ENCODE data around the gene DENND1A. TPM values are rescaled to one million over a fixed set of nuclear protein-coding genes. Genes with fewer than 3 reads are reported as not detected.

Gene DENND1A
- total RNA-seq, 4 donors from 2014 or later = 37.1 to 55.3 (median 50.0) TPM

- no peak overlapping the region for H3K27ac ChIP-seq
These were observed 449.8 kb downstream of the DENND1A start for GRCh38 chr9:123480096-123480495.

GRCh38 chr9:123478967-123479602 lies 450.8 kb downstream of the DENND1A start:
- peak in 1 of 3 donors; percentile 75 for DNase-seq
- Histone ChIP-seq H3K27me3 (no peaks in the 10 kb centered on the region), H3K27ac (peak overlapping the region in 2 of 4 donors; percentile 76 to 81), H3K9me3 (no peaks in the 10 kb centered on the region), H3K4me3 (no peak overlapping the region), H3K4me1 (peaks cover 0 to 22% (median 0%) of the 10 kb centered on the region in 4 donors), H3K36me3 (no peaks in the 10 kb centered on the region)
- TF ChIP-seq POLR2A (IDR thresholded peaks at IDR 0.05) (no peak), CTCF (IDR thresholded peaks at IDR 0.05) (no peak)

More at GRCh38 chr9:123480096-123480495, 449.8 kb downstream of the DENND1A start:
- Histone ChIP-seq H3K27me3 (no peaks in the 10 kb centered on the region), H3K36me3 (no peaks in the 10 kb centered on the region), H3K9me3 (no peaks in the 10 kb centered on the region), H3K4me3 (no peak overlapping the region), H3K4me1 (peaks cover 0 to 29% (median 4%) of the 10 kb centered on the region in 4 donors)
- TF ChIP-seq POLR2A (IDR thresholded peaks at IDR 0.05) = no peak
- TF ChIP-seq CTCF (IDR thresholded peaks at IDR 0.05) = no peak
- DNase-seq = no peak

- Histone ChIP-seq H3K27me3 (no peaks in the 10 kb centered on the region), H3K4me3 (no peak overlapping the region), H3K27ac (peak overlapping the region in 1 of 4 donors; percentile 76), H3K4me1 (peaks cover 0 to 19% (median 0%) of the 10 kb centered on the region in 4 donors), H3K9me3 (no peaks in the 10 kb centered on the region), H3K36me3 (no peaks in the 10 kb centered on the region)
- no peak for TF ChIP-seq POLR2A (IDR thresholded peaks at IDR 0.05)
- TF ChIP-seq CTCF (IDR thresholded peaks at IDR 0.05) = no peak
- peak in 1 of 3 donors; percentile 10 for DNase-seq
These were observed 451.8 kb downstream of the DENND1A start for GRCh38 chr9:123478160-123478559.

DNA sequence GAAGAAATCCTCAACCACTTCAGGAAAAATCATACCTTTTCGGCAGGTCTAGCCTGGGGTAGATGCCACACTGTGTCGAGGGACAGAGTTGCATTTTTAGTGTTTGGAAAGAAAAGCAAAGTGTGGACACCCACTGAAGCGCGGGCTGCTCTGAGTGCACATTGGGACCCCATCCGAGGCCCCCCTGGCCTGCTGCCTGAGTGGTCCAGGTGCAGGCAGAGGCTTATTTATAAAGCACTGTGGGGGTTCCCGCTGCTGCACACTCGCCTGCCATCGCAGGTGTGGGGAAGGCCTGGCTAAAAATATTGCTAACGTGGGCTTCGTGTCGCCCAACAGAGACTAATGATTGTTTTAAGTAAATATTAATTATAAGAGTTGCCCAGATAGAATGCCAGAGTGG lies 454.5 kb downstream of the DENND1A start:
- H3K4me1 ChIP-seq = peaks cover 0 to 6% (median 0%) of the 10 kb centered on the region in 4 donors
- DNase-seq = peak in 1 of 3 donors; percentile 20
- H3K36me3 ChIP-seq = no peaks in the 10 kb centered on the region
- H3K27me3 ChIP-seq = no peaks in the 10 kb centered on the region
- H3K4me3 ChIP-seq = no peak overlapping the region
- TF ChIP-seq CTCF (IDR thresholded peaks at IDR 0.05) (no peak), POLR2A (IDR thresholded peaks at IDR 0.05) (no peak)
- H3K9me3 ChIP-seq = no peaks in the 10 kb centered on the region
- H3K27ac ChIP-seq = no peak overlapping the region

GRCh38 chr9:123472862-123473614 lies 456.9 kb downstream of the DENND1A start:
- Histone ChIP-seq H3K9me3 (no peaks in the 10 kb centered on the region), H3K4me3 (no peak overlapping the region), H3K27me3 (no peaks in the 10 kb centered on the region), H3K27ac (no peak overlapping the region), H3K36me3 (no peaks in the 10 kb centered on the region), H3K4me1 (no peaks in the 10 kb centered on the region)
- DNase-seq = no peak
- TF ChIP-seq POLR2A (IDR thresholded peaks at IDR 0.05) (no peak), CTCF (IDR thresholded peaks at IDR 0.05) (no peak)
